ENCODE results near the gene CAPN14. TPM values are rescaled to one million over a fixed set of nuclear protein-coding genes. Genes with fewer than 3 reads are reported as not detected.

CAPN14 gene
- total RNA-seq: not detected

- no peak for DNase-seq
Measured at GRCh38 chr2:31217465-31218200, at the start of gene CAPN14. CAPN14 (minus strand) TSS chr2:31217515; CDS start chr2:31205447, 12,068 bp downstream.

GRCh38 chr2:31266804-31267203, 49.5 kb upstream of the CAPN14 start:
- DNase-seq: no peak

GRCh38 chr2:31265234-31265633, 47.9 kb upstream of the CAPN14 start:
- DNase-seq: no peak

GRCh38 chr2:31263636-31264190, 46.4 kb upstream of the CAPN14 start:
- no peak for DNase-seq

- DNase-seq: no peak
Measured at GRCh38 chr2:31260870-31261269, 43.6 kb upstream of the CAPN14 start.

- no peak for DNase-seq
Measured at GRCh38 chr2:31259075-31259474, 41.8 kb upstream of the CAPN14 start.

GRCh38 chr2:31258351-31258750, 41.0 kb upstream of the CAPN14 start:
- DNase-seq: no peak

- DNase-seq: no peak
Measured at GRCh38 chr2:31256611-31257382, 39.5 kb upstream of the CAPN14 start.

GRCh38 chr2:31255911-31256571, 38.7 kb upstream of the CAPN14 start:
- DNase-seq: no peak

- no peak for DNase-seq
Measured at GRCh38 chr2:31254237-31255203, 37.2 kb upstream of the CAPN14 start.

- no peak for DNase-seq
Measured at GRCh38 chr2:31253356-31254131, 36.2 kb upstream of the CAPN14 start.

GRCh38 chr2:31251851-31252250, 34.5 kb upstream of the CAPN14 start:
- no peak for DNase-seq

GRCh38 chr2:31251018-31251417, 33.7 kb upstream of the CAPN14 start:
- DNase-seq: no peak

- DNase-seq: no peak
Measured at GRCh38 chr2:31249009-31249690, 31.8 kb upstream of the CAPN14 start.

GRCh38 chr2:31248139-31248538, 30.8 kb upstream of the CAPN14 start:
- no peak for DNase-seq

- DNase-seq: no peak
Measured at GRCh38 chr2:31247711-31248110, 30.4 kb upstream of the CAPN14 start.

- DNase-seq: no peak
Measured at GRCh38 chr2:31246184-31246852, 29.0 kb upstream of the CAPN14 start.

- no peak for DNase-seq
Measured at GRCh38 chr2:31244101-31244500, 26.8 kb upstream of the CAPN14 start.

GRCh38 chr2:31243053-31243452, 25.7 kb upstream of the CAPN14 start:
- no peak for DNase-seq

- DNase-seq: no peak
Measured at GRCh38 chr2:31241625-31242270, 24.4 kb upstream of the CAPN14 start.

Measured in effector CD4-positive, alpha-beta T cell (primary cell).